Astrocyte (in vitro differentiated cells and primary cell): ENCODE measurements around the gene BRAP. TPM values are rescaled to one million over a fixed set of nuclear protein-coding genes. Genes with fewer than 3 reads are reported as not detected.

Source experiments
- DNase-seq: peaks from one replicate; pipeline ENCODE4 v3.0.0-alpha.2; 2010; ENCODE audit warnings: low read depth
- FAIRE-seq: peaks from 2 replicates; lab custom pipeline; 2011; peaks lifted over from hg19 to GRCh38; lab: Jason Lieb, UNC
- H2AFZ ChIP-seq: 2 replicates; pipeline ENCODE4 v1.6.0; 2012; ENCODE audit warnings: low read depth, low read length, inconsistent platforms
- H3K27ac ChIP-seq: 2 replicates; pipeline ENCODE4 v1.5.1; 2011; ENCODE audit warnings: low read depth, low read length, inconsistent platforms
- H3K27me3 ChIP-seq: 2 replicates; pipeline ENCODE4 v1.6.0; 2011; ENCODE audit warnings: low read length, inconsistent platforms; ENCODE audit not compliant: insufficient read depth
- H3K36me3 ChIP-seq: 2 replicates; pipeline ENCODE4 v1.5.1; 2011; ENCODE audit warnings: low read length, inconsistent platforms; ENCODE audit not compliant: insufficient read depth
- H3K4me1 ChIP-seq: 2 replicates; pipeline ENCODE4 v1.5.1; 2011; ENCODE audit warnings: low read length, inconsistent platforms; ENCODE audit not compliant: insufficient read depth
- H3K4me2 ChIP-seq: 2 replicates; pipeline ENCODE4 v1.6.0; 2012; ENCODE audit warnings: low read length, inconsistent platforms
- H3K4me3 ChIP-seq: 2 replicates; pipeline ENCODE4 v1.5.1; 2011; ENCODE audit warnings: low read depth, mild to moderate bottlenecking, low read length, inconsistent platforms; ENCODE audit not compliant: insufficient read depth
- H3K79me2 ChIP-seq: 2 replicates; pipeline ENCODE4 v1.6.0; 2012; ENCODE audit warnings: mild to moderate bottlenecking, low read length, inconsistent platforms; ENCODE audit not compliant: insufficient read depth
- H3K9ac ChIP-seq: 2 replicates; pipeline ENCODE4 v1.6.0; 2012; ENCODE audit warnings: mild to moderate bottlenecking, low read length, inconsistent platforms
- H3K9me3 ChIP-seq: 2 replicates; pipeline ENCODE4 v1.5.1; 2012; ENCODE audit warnings: low read depth, mild to moderate bottlenecking, low read length, inconsistent platforms; ENCODE audit not compliant: insufficient read depth
- H4K20me1 ChIP-seq: 2 replicates; pipeline ENCODE4 v1.6.0; 2012; ENCODE audit warnings: low read length, inconsistent platforms; ENCODE audit not compliant: insufficient read depth
- H3K27ac Mint-ChIP-seq: one replicate; pipeline ENCODE4 v1.8.0; 2021; ENCODE audit warnings: mild to moderate bottlenecking, mixed read lengths; ENCODE audit not compliant: unreplicated experiment
- H3K27me3 Mint-ChIP-seq: one replicate; pipeline ENCODE4 v1.8.0; 2021; ENCODE audit warnings: low read depth, mixed read lengths; ENCODE audit not compliant: unreplicated experiment
- H3K36me3 Mint-ChIP-seq: one replicate; pipeline ENCODE4 v1.8.0; 2021; ENCODE audit warnings: low read depth, mixed read lengths; ENCODE audit not compliant: unreplicated experiment
- H3K4me1 Mint-ChIP-seq: one replicate; pipeline ENCODE4 v1.8.0; 2021; ENCODE audit warnings: low read depth, mixed read lengths; ENCODE audit not compliant: unreplicated experiment
- H3K4me3 Mint-ChIP-seq: one replicate; pipeline ENCODE4 v1.8.0; 2021; ENCODE audit warnings: mild to moderate bottlenecking, moderate library complexity, mixed read lengths; ENCODE audit not compliant: unreplicated experiment
- H3K9me3 Mint-ChIP-seq: one replicate; pipeline ENCODE4 v1.8.0; 2021; ENCODE audit warnings: mild to moderate bottlenecking, mixed read lengths; ENCODE audit not compliant: unreplicated experiment
- EZH2 ChIP-seq: IDR thresholded peaks from 2 replicates; pipeline ENCODE4 v1.6.1; 2012; ENCODE audit warnings: mild to moderate bottlenecking, low read length, inconsistent platforms; ENCODE audit not compliant: insufficient read depth
- total RNA-seq: library from RNA; stranded (reverse); gene quantifications from 2 replicates; pipeline ENCODE4 v1.2.1, GENCODE V29; 2021
- TF ChIP-seq, protein P1 (sequence below): IDR thresholded peaks from 2 replicates; pipeline ENCODE4 v1.5.1; 2011; ENCODE audit warnings: low read depth, mild to moderate bottlenecking, inconsistent platforms, low read length, moderate library complexity; ENCODE audit not compliant: insufficient read depth

The BRAP gene
- total RNA-seq, 1 donor from 2014 or later: 24.8 TPM

DNA sequence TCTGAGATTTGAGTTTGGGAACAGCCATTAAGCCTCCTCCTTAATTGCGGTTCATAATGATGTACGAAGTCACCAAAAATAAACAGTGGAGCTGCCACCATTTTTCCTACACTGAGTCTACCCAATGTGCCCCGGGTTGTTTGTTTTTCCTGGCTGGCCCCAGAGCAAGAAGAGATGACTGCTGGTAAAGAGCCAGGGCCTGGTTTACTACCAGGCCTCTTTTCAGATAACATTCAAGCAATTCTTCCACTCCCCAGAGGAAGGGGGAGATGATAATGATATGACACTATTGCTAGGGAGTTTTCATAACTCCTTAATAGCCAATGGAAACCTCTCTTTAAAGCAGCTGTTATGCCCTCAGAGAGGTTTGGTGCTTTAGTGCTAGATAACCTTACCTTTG lies 42.3 kb downstream of the BRAP start:
- FAIRE-seq (no peak), DNase-seq (peak; percentile 73)
- peaks cover 23% of the 10 kb centered on the region for H4K20me1 ChIP-seq
- H3K9me3 Mint-ChIP-seq: no peaks in the 10 kb centered on the region
- H3K27me3 Mint-ChIP-seq: no peaks in the 10 kb centered on the region
- H3K9me3 ChIP-seq: no peaks in the 10 kb centered on the region
- no peak for TF ChIP-seq EZH2
- TF ChIP-seq, protein P1, sequence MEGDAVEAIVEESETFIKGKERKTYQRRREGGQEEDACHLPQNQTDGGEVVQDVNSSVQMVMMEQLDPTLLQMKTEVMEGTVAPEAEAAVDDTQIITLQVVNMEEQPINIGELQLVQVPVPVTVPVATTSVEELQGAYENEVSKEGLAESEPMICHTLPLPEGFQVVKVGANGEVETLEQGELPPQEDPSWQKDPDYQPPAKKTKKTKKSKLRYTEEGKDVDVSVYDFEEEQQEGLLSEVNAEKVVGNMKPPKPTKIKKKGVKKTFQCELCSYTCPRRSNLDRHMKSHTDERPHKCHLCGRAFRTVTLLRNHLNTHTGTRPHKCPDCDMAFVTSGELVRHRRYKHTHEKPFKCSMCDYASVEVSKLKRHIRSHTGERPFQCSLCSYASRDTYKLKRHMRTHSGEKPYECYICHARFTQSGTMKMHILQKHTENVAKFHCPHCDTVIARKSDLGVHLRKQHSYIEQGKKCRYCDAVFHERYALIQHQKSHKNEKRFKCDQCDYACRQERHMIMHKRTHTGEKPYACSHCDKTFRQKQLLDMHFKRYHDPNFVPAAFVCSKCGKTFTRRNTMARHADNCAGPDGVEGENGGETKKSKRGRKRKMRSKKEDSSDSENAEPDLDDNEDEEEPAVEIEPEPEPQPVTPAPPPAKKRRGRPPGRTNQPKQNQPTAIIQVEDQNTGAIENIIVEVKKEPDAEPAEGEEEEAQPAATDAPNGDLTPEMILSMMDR: no peak
- no peaks in the 10 kb centered on the region for H3K27me3 ChIP-seq
- no peak overlapping the region for H3K27ac Mint-ChIP-seq
- H2AFZ ChIP-seq: no peak overlapping the region
- H3K27ac ChIP-seq: no peak overlapping the region
- H3K36me3 ChIP-seq: peaks cover 22% of the 10 kb centered on the region
- no peak overlapping the region for H3K4me3 Mint-ChIP-seq
- no peak overlapping the region for H3K4me2 ChIP-seq
- H3K4me3 ChIP-seq: no peak overlapping the region
- peaks cover 15% of the 10 kb centered on the region for H3K4me1 Mint-ChIP-seq
- peaks cover 2% of the 10 kb centered on the region for H3K4me1 ChIP-seq
- H3K36me3 Mint-ChIP-seq: peaks cover 30% of the 10 kb centered on the region
- no peak overlapping the region for H3K9ac ChIP-seq
- no peaks in the 10 kb centered on the region for H3K79me2 ChIP-seq

DNA sequence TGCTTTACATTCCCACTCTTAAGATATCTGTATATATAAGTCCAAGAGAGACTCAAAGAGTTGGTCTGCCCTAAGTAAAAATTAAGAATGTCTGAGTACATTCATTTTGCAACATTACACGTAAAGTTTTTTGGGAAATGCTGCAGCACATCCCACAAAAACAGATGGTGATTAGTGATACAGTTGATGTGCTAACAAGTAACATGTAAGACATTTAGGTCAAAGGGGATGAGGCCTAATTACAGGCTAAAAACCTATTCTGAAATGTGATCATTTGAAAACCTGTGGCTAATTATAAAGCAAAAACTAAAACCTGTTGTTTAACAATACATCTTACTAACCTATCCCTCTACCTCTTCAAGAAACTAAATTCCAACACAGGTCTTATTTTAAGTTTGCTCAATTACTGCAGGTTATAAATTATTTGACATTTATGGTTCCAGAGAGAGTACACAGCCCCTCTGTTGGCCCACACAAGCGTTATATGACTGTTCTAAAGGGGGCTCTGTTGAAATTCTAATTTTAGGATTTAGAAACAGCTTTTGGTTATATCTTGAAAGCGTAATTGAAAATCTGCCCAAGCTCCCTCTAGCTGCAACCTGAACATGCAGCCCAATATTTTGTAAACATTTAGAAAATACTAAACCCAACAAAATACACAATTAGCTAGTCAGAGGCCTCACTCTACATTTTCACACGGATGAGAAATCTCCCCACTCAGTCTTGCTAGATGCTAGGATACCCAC lies 42.9 kb downstream of the BRAP start:
- peaks cover 22% of the 10 kb centered on the region for H3K36me3 ChIP-seq
- DNase-seq (no peak), FAIRE-seq (no peak)
- peaks cover 15% of the 10 kb centered on the region for H3K4me1 Mint-ChIP-seq
- TF ChIP-seq, protein P1: no peak
- TF ChIP-seq EZH2: no peak
- H3K4me2 ChIP-seq: no peak overlapping the region
- no peaks in the 10 kb centered on the region for H3K79me2 ChIP-seq
- H3K27me3 Mint-ChIP-seq: no peaks in the 10 kb centered on the region
- peaks cover 23% of the 10 kb centered on the region for H4K20me1 ChIP-seq
- no peak overlapping the region for H3K9ac ChIP-seq
- peaks cover 2% of the 10 kb centered on the region for H3K4me1 ChIP-seq
- H3K4me3 Mint-ChIP-seq: no peak overlapping the region
- peaks cover 28% of the 10 kb centered on the region for H3K36me3 Mint-ChIP-seq
- no peak overlapping the region for H3K27ac ChIP-seq
- no peaks in the 10 kb centered on the region for H3K9me3 ChIP-seq
- H2AFZ ChIP-seq: no peak overlapping the region
- H3K27me3 ChIP-seq: no peaks in the 10 kb centered on the region
- H3K9me3 Mint-ChIP-seq: no peaks in the 10 kb centered on the region
- no peak overlapping the region for H3K27ac Mint-ChIP-seq
- no peak overlapping the region for H3K4me3 ChIP-seq

DNA sequence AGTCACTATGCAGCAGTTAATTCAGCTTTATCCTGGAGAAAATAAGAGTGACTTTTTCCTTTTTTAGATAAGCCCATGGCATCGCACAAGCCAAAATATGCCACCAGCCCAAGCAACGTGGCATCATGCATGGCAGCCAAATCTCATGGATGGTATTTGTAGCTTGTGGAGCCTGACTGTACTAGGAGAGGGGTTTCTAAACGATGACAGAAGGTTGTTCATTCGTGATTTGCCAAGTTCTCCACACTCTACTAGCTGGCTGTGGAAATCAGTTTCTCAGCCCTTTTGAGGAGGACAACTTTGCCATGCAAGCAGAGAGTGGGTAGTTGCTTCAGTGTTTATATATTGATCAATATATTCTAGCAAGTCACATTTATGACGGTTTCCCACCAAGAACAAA lies 45.2 kb downstream of the BRAP start:
- Histone ChIP-seq H3K27me3 (no peaks in the 10 kb centered on the region), H3K4me2 (no peak overlapping the region), H3K36me3 (peaks cover 15% of the 10 kb centered on the region), H3K9me3 (no peaks in the 10 kb centered on the region), H4K20me1 (peaks cover 10% of the 10 kb centered on the region), H2AFZ (no peak overlapping the region), H3K27ac (no peak overlapping the region), H3K4me3 (no peak overlapping the region), H3K79me2 (no peaks in the 10 kb centered on the region), H3K4me1 (peaks cover 18% of the 10 kb centered on the region), H3K9ac (no peak overlapping the region)
- no peak overlapping the region for H3K27ac Mint-ChIP-seq
- peaks cover 20% of the 10 kb centered on the region for H3K36me3 Mint-ChIP-seq
- FAIRE-seq (no peak), DNase-seq (no peak)
- H3K4me3 Mint-ChIP-seq: no peak overlapping the region
- H3K9me3 Mint-ChIP-seq: no peaks in the 10 kb centered on the region
- TF ChIP-seq EZH2: no peak
- no peaks in the 10 kb centered on the region for H3K27me3 Mint-ChIP-seq
- H3K4me1 Mint-ChIP-seq: peaks cover 19% of the 10 kb centered on the region
